ENCODE data around the gene CCDC171. TPM values are rescaled to one million over a fixed set of nuclear protein-coding genes. Genes with fewer than 3 reads are reported as not detected.

The CCDC171 gene
- polyA plus RNA-seq, 1 experiment, result 0.81 TPM

- Histone ChIP-seq H3K9me3 (ENCODE audit: control insufficient read depth, insufficient read depth, low read length) (no peaks in the 10 kb centered on the region), H3K4me3 (ENCODE audit: low read depth, low read length) (no peak overlapping the region), H3K27ac (ENCODE audit: low read depth, low read length) (no peak overlapping the region), H3K27me3 (ENCODE audit: control insufficient read depth, insufficient read depth, low read length) (no peaks in the 10 kb centered on the region)
- ChIA-PET CTCF (interaction anchor here (1.4 kb wide), 1 partner anchor 266 kb away, joined by 4 read pairs; no protein-coding TSS in a partner anchor), POLR2A (no interaction called here)
- TF ChIP-seq CTCF (IDR thresholded peaks at IDR 0.05; ENCODE audit: low read depth, low read length), result no peak
- no peak for DNase-seq (ENCODE audit: low read depth, low spot score)
Observed at GRCh38 chr9:15867334-15867733, 314.5 kb downstream of the CCDC171 start.

- H3K4me3 ChIP-seq (ENCODE audit: low read depth, low read length), result no peak overlapping the region
- no peak for TF ChIP-seq CTCF (IDR thresholded peaks at IDR 0.05; ENCODE audit: low read depth, low read length)
- CTCF ChIA-PET, result interaction anchor here (1.4 kb wide), 1 partner anchor 266 kb away, joined by 4 read pairs; no protein-coding TSS in a partner anchor
- H3K27ac ChIP-seq (ENCODE audit: low read depth, low read length), result no peak overlapping the region
- H3K9me3 ChIP-seq (ENCODE audit: control insufficient read depth, insufficient read depth, low read length), result no peaks in the 10 kb centered on the region
- POLR2A ChIA-PET, result no interaction called here
- DNase-seq (ENCODE audit: low read depth, low spot score), result no peak
- no peaks in the 10 kb centered on the region for H3K27me3 ChIP-seq (ENCODE audit: control insufficient read depth, insufficient read depth, low read length)
Observed at GRCh38 chr9:15867988-15868387, 315.1 kb downstream of the CCDC171 start.

- Histone ChIP-seq H3K27ac (ENCODE audit: low read depth, low read length) (no peak overlapping the region), H3K4me3 (ENCODE audit: low read depth, low read length) (no peak overlapping the region), H3K9me3 (ENCODE audit: control insufficient read depth, insufficient read depth, low read length) (no peaks in the 10 kb centered on the region), H3K27me3 (ENCODE audit: control insufficient read depth, insufficient read depth, low read length) (no peaks in the 10 kb centered on the region)
- ChIA-PET POLR2A (no interaction called here), CTCF (interaction anchor here (0.6 to 2.2 kb wide), 42 partner anchors 8 to 1607 kb away, joined by 3 to 9 read pairs (median 3); no protein-coding TSS in a partner anchor)
- DNase-seq (ENCODE audit: low read depth, low spot score), result peak; percentile 29
- peak; percentile 65 for TF ChIP-seq CTCF (IDR thresholded peaks at IDR 0.05; ENCODE audit: low read depth, low read length)
Observed at GRCh38 chr9:15873573-15874177, 320.8 kb downstream of the CCDC171 start.

- TF ChIP-seq CTCF (IDR thresholded peaks at IDR 0.05; ENCODE audit: low read depth, low read length), result no peak
- H3K27me3 ChIP-seq (ENCODE audit: control insufficient read depth, insufficient read depth, low read length), result no peaks in the 10 kb centered on the region
- no peak for DNase-seq (ENCODE audit: low read depth, low spot score)
- H3K4me3 ChIP-seq (ENCODE audit: low read depth, low read length), result no peak overlapping the region
- no peaks in the 10 kb centered on the region for H3K9me3 ChIP-seq (ENCODE audit: control insufficient read depth, insufficient read depth, low read length)
- no peak overlapping the region for H3K27ac ChIP-seq (ENCODE audit: low read depth, low read length)
- CTCF ChIA-PET, result interaction anchor here (1.0 kb wide), 1 partner anchor 9 kb away, joined by 4 read pairs; no protein-coding TSS in a partner anchor
- POLR2A ChIA-PET, result no interaction called here
Observed at GRCh38 chr9:15882328-15882727, 329.5 kb downstream of the CCDC171 start.

GRCh38 chr9:15882883-15883282 lies 330.0 kb downstream of the CCDC171 start:
- no peak overlapping the region for H3K4me3 ChIP-seq (ENCODE audit: low read depth, low read length)
- TF ChIP-seq CTCF (IDR thresholded peaks at IDR 0.05; ENCODE audit: low read depth, low read length), result no peak
- H3K27me3 ChIP-seq (ENCODE audit: control insufficient read depth, insufficient read depth, low read length), result no peaks in the 10 kb centered on the region
- DNase-seq (ENCODE audit: low read depth, low spot score), result no peak
- ChIA-PET POLR2A (no interaction called here), CTCF (interaction anchor here (1.4 kb wide), 1 partner anchor 10 kb away, joined by 4 read pairs; no protein-coding TSS in a partner anchor)
- H3K27ac ChIP-seq (ENCODE audit: low read depth, low read length), result no peak overlapping the region
- no peaks in the 10 kb centered on the region for H3K9me3 ChIP-seq (ENCODE audit: control insufficient read depth, insufficient read depth, low read length)
